Measurements from ENCODE around the gene ANKS1B.

The ANKS1B gene

GRCh38 chr12:98893126-98893674 lies 1091.5 kb downstream of the ANKS1B start:
- Histone ChIP-seq H3K9me2 (replicated peaks; ENCODE audit: low read depth, low read length) (no peaks in the 10 kb centered on the region), H3F3A (ENCODE audit: low read depth) (no peaks in the 10 kb centered on the region), H3K27me3 (ENCODE audit: insufficient read depth, low read length, poor library complexity, severe bottlenecking) (no peaks in the 10 kb centered on the region), H3K9me3 (ENCODE audit: insufficient read depth, low read depth, low read length) (no peaks in the 10 kb centered on the region), H3K4me3 (ENCODE audit: low read length, poor library complexity, severe bottlenecking) (no peak overlapping the region), H3K36me3 (ENCODE audit: insufficient read depth, low read length) (no peaks in the 10 kb centered on the region), H4K20me1 (ENCODE audit: insufficient read depth, low read length, poor library complexity, severe bottlenecking) (no peaks in the 10 kb centered on the region), H3K4me2 (ENCODE audit: low read depth, low read length, poor library complexity, severe bottlenecking) (no peak overlapping the region), H2AFZ (ENCODE audit: low read length) (no peak overlapping the region), H3K4me1 (ENCODE audit: insufficient read depth, low read length, poor library complexity, severe bottlenecking) (no peaks in the 10 kb centered on the region), H3K9ac (ENCODE audit: low read depth, low read length, poor library complexity, severe bottlenecking) (no peak overlapping the region), H3K79me2 (ENCODE audit: insufficient read depth, low read length) (no peaks in the 10 kb centered on the region)
- TF ChIP-seq, protein P1, sequence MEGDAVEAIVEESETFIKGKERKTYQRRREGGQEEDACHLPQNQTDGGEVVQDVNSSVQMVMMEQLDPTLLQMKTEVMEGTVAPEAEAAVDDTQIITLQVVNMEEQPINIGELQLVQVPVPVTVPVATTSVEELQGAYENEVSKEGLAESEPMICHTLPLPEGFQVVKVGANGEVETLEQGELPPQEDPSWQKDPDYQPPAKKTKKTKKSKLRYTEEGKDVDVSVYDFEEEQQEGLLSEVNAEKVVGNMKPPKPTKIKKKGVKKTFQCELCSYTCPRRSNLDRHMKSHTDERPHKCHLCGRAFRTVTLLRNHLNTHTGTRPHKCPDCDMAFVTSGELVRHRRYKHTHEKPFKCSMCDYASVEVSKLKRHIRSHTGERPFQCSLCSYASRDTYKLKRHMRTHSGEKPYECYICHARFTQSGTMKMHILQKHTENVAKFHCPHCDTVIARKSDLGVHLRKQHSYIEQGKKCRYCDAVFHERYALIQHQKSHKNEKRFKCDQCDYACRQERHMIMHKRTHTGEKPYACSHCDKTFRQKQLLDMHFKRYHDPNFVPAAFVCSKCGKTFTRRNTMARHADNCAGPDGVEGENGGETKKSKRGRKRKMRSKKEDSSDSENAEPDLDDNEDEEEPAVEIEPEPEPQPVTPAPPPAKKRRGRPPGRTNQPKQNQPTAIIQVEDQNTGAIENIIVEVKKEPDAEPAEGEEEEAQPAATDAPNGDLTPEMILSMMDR (conservative IDR thresholded peaks at IDR 0.05; ENCODE audit: low read length), result no peak
- TF ChIP-seq EZH2phosphoT487 (IDR thresholded peaks at IDR 0.05; ENCODE audit: borderline replicate concordance), result no peak

- no peaks in the 10 kb centered on the region for H3K79me2 ChIP-seq (ENCODE audit: insufficient read depth, low read length)
- no peaks in the 10 kb centered on the region for H3K9me3 ChIP-seq (ENCODE audit: insufficient read depth, low read depth, low read length)
- no peaks in the 10 kb centered on the region for H3K4me1 ChIP-seq (ENCODE audit: insufficient read depth, low read length, poor library complexity, severe bottlenecking)
- H4K20me1 ChIP-seq (ENCODE audit: insufficient read depth, low read length, poor library complexity, severe bottlenecking), result no peaks in the 10 kb centered on the region
- no peak overlapping the region for H3K4me3 ChIP-seq (ENCODE audit: low read length, poor library complexity, severe bottlenecking)
- no peak overlapping the region for H3K4me2 ChIP-seq (ENCODE audit: low read depth, low read length, poor library complexity, severe bottlenecking)
- H3K9ac ChIP-seq (ENCODE audit: low read depth, low read length, poor library complexity, severe bottlenecking), result no peak overlapping the region
- H2AFZ ChIP-seq (ENCODE audit: low read length), result no peak overlapping the region
- no peaks in the 10 kb centered on the region for H3F3A ChIP-seq (ENCODE audit: low read depth)
- no peaks in the 10 kb centered on the region for H3K27me3 ChIP-seq (ENCODE audit: insufficient read depth, low read length, poor library complexity, severe bottlenecking)
- no peaks in the 10 kb centered on the region for H3K36me3 ChIP-seq (ENCODE audit: insufficient read depth, low read length)
- no peaks in the 10 kb centered on the region for H3K9me2 ChIP-seq (replicated peaks; ENCODE audit: low read depth, low read length)
- TF ChIP-seq EZH2phosphoT487 (IDR thresholded peaks at IDR 0.05; ENCODE audit: borderline replicate concordance), result no peak
- TF ChIP-seq, protein P1 (conservative IDR thresholded peaks at IDR 0.05; ENCODE audit: low read length), result no peak
Measured at GRCh38 chr12:98885778-98886177, 1099.0 kb downstream of the ANKS1B start.

DNA sequence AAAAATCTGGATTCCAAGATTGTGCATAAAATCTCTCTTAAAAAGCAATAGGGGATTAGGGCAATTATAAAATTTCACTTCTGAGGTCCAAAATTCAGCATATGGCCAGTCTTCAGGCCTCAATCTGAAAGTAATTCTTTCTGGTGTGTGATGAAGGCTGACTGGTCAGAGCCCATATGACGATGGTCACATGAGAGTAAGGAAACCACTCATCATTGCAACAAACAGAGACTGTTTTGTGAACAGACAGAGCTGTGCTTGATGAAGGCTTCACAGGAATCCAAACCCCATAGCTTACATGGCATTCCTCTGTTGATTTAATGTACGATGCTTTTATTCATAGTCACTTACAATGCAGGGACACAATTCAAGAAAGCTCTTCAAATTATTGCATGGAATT lies 1101.5 kb downstream of the ANKS1B start:
- TF ChIP-seq, protein P1 (conservative IDR thresholded peaks at IDR 0.05; ENCODE audit: low read length), result no peak
- no peak for TF ChIP-seq EZH2phosphoT487 (IDR thresholded peaks at IDR 0.05; ENCODE audit: borderline replicate concordance)
- H3K27me3 ChIP-seq (ENCODE audit: insufficient read depth, low read length, poor library complexity, severe bottlenecking), result no peaks in the 10 kb centered on the region
- no peak overlapping the region for H3K4me3 ChIP-seq (ENCODE audit: low read length, poor library complexity, severe bottlenecking)
- no peaks in the 10 kb centered on the region for H3F3A ChIP-seq (ENCODE audit: low read depth)
- no peaks in the 10 kb centered on the region for H3K4me1 ChIP-seq (ENCODE audit: insufficient read depth, low read length, poor library complexity, severe bottlenecking)
- H2AFZ ChIP-seq (ENCODE audit: low read length), result no peak overlapping the region
- no peaks in the 10 kb centered on the region for H3K36me3 ChIP-seq (ENCODE audit: insufficient read depth, low read length)
- H3K9ac ChIP-seq (ENCODE audit: low read depth, low read length, poor library complexity, severe bottlenecking), result no peak overlapping the region
- no peaks in the 10 kb centered on the region for H3K9me3 ChIP-seq (ENCODE audit: insufficient read depth, low read depth, low read length)
- no peaks in the 10 kb centered on the region for H3K9me2 ChIP-seq (replicated peaks; ENCODE audit: low read depth, low read length)
- H3K4me2 ChIP-seq (ENCODE audit: low read depth, low read length, poor library complexity, severe bottlenecking), result no peak overlapping the region
- no peaks in the 10 kb centered on the region for H3K79me2 ChIP-seq (ENCODE audit: insufficient read depth, low read length)
- H4K20me1 ChIP-seq (ENCODE audit: insufficient read depth, low read length, poor library complexity, severe bottlenecking), result no peaks in the 10 kb centered on the region
